Aorta (tissue), 5 donors: ENCODE measurements around the gene CHD1. TPM values are rescaled to one million over a fixed set of nuclear protein-coding genes. Genes with fewer than 3 reads are reported as not detected.
"Not testable (repeated sequence)": the region's sequence is repeated elsewhere in the genome, so short reads cannot be mapped to it uniquely, and the experiment has no call there.

Source experiments
- ATAC-seq: fragments of 200-7000 bp; cut with Tn5 transposase; one replicate; pipeline ENCODE4 v1.9.1; 2022; ENCODE audit warnings: moderate library complexity; ENCODE audit not compliant: low FRiP score
- DNase-seq, 2 donors: peaks; one replicate each; pipeline ENCODE4 v3.0.0-alpha.2; 2020
- H3K27ac ChIP-seq, 2 donors: one replicate each; pipeline ENCODE4 v1.5.1; 2013; ENCODE audit warnings: low read length in 2 of 2, mild to moderate bottlenecking in 2 of 2, moderate library complexity in 2 of 2, control low read depth in 1 of 2, inconsistent platforms in 1 of 2, low read depth in 1 of 2
- H3K27me3 ChIP-seq, 2 donors: one replicate each; pipeline ENCODE4 v1.6.1; 2013; ENCODE audit warnings: control low read depth in 1 of 2, low read length in 1 of 2, mild to moderate bottlenecking in 1 of 2, moderate library complexity in 1 of 2; ENCODE audit not compliant: insufficient read depth in 2 of 2, control insufficient read depth in 1 of 2
- H3K36me3 ChIP-seq, 2 donors: one replicate each; pipeline ENCODE4 v1.6.1; 2013; ENCODE audit warnings: control low read depth in 1 of 2, low read length in 1 of 2, mild to moderate bottlenecking in 1 of 2; ENCODE audit not compliant: insufficient read depth in 2 of 2, control insufficient read depth in 1 of 2
- H3K4me1 ChIP-seq, 2 donors: one replicate each; pipeline ENCODE4 v1.6.1; 2013; ENCODE audit warnings: low read length in 2 of 2, control low read depth in 1 of 2, mild to moderate bottlenecking in 1 of 2, moderate library complexity in 1 of 2; ENCODE audit not compliant: insufficient read depth in 2 of 2, control insufficient read depth in 1 of 2
- H3K4me3 ChIP-seq, 2 donors: one replicate each; pipeline ENCODE4 v1.5.1; 2013; ENCODE audit warnings: low read length in 2 of 2, control low read depth in 1 of 2, mild to moderate bottlenecking in 1 of 2
- H3K9me3 ChIP-seq: one replicate; pipeline ENCODE4 v1.6.1; 2013; ENCODE audit warnings: mild to moderate bottlenecking, low read length; ENCODE audit not compliant: control insufficient read depth
- WGBS, 2 donors: extraction: QIAGEN DNeasy Blood & Tissue Kit; methylation state at CpG; one replicate each; pipeline ENCODE4 v1.1.7; 2013; 5-methylcytosine and 5-hydroxymethylcytosine counted together
- intact Hi-C, 2 donors: fragments of 100-400 bp; cut with DNase I; formaldehyde crosslinking; loops; one replicate each; pipeline versions ENCODE4 v1.14.2 to v1.15.0; 2022
- polyA plus RNA-seq, 2 donors: library from polyadenylated mRNA; stranded (reverse); fragments of 200-250 nt; gene quantifications; one replicate each; pipeline ENCODE4 v1.2.3, GENCODE V29; 2013
- total RNA-seq, 2 donors: library from RNA; stranded (reverse); fragmentation: NEBNext Ultra II Directional; extraction: Animal tissue kit (Norgen Biotek cat#: 25700); gene quantifications; one replicate each; pipeline ENCODE4 v1.2.1, GENCODE V29; 2021
- donor health status: healthy with polysubstance abuse.
- donor health status: Bipolar disorder and iron deficiency.
- donor health status: DM: no; HTN: no; CAD: no.
- donor health status: DM: no; HTN: no; CAD: no.
- donor health status: DM: yes; HTN: yes; CAD: no.

The CHD1 gene
- total and polyA plus RNA-seq, 4 donors, result 5.9 to 51.8 (median 28.3) TPM

- DNase-seq, result no peak
- no peak for ATAC-seq
- H3K27me3 ChIP-seq, result no peaks in the 10 kb centered on the region
- intact Hi-C loops, result no loop called here
- H3K9me3 ChIP-seq, result peaks cover 6% of the 10 kb centered on the region
- H3K4me3 ChIP-seq, result no peak overlapping the region
- H3K27ac ChIP-seq, result no peak overlapping the region
- no peaks in the 10 kb centered on the region for H3K4me1 ChIP-seq
- H3K36me3 ChIP-seq, result no peaks in the 10 kb centered on the region
These were observed 35.8 kb upstream of the CHD1 start for GRCh38 chr5:98964621-98965020.

GRCh38 chr5:98963019-98963418 lies 34.2 kb upstream of the CHD1 start:
- H3K9me3 ChIP-seq, result peaks cover 4% of the 10 kb centered on the region
- no peaks in the 10 kb centered on the region for H3K4me1 ChIP-seq
- intact Hi-C loops, result no loop called here
- no peak overlapping the region for H3K27ac ChIP-seq
- WGBS, 2 donors, result 65 to 71% methylated on average over 3 of the region's 3 CpGs
- DNase-seq, result no peak
- H3K36me3 ChIP-seq, result no peaks in the 10 kb centered on the region
- H3K27me3 ChIP-seq, result no peaks in the 10 kb centered on the region
- ATAC-seq, result no peak
- H3K4me3 ChIP-seq, result no peak overlapping the region

- no peak for DNase-seq
- no peak for ATAC-seq
- Histone ChIP-seq H3K36me3 (no peaks in the 10 kb centered on the region), H3K4me1 (no peaks in the 10 kb centered on the region), H3K27ac (no peak overlapping the region), H3K9me3 (peaks cover 2% of the 10 kb centered on the region), H3K27me3 (no peaks in the 10 kb centered on the region), H3K4me3 (no peak overlapping the region)
- intact Hi-C loops, result no loop called here
These were observed 33.8 kb upstream of the CHD1 start for GRCh38 chr5:98962587-98962986.

GRCh38 chr5:98961665-98962344 lies 33.0 kb upstream of the CHD1 start:
- intact Hi-C loops, result no loop called here

GRCh38 chr5:98957307-98957706 lies 28.5 kb upstream of the CHD1 start:
- H3K36me3 ChIP-seq, result no peaks in the 10 kb centered on the region
- no peaks in the 10 kb centered on the region for H3K9me3 ChIP-seq
- DNase-seq (no peak), ATAC-seq (no peak)
- no peaks in the 10 kb centered on the region for H3K27me3 ChIP-seq
- intact Hi-C loops, result no loop called here
- H3K27ac ChIP-seq, result no peak overlapping the region
- H3K4me3 ChIP-seq, result no peak overlapping the region
- no peaks in the 10 kb centered on the region for H3K4me1 ChIP-seq
- 70 to 74% methylated on average over 2 of the region's 2 CpGs for WGBS, 2 donors

More at GRCh38 chr5:98961665-98962344, 33.0 kb upstream of the CHD1 start:
- DNase-seq (no peak), ATAC-seq (no peak)
- no peaks in the 10 kb centered on the region for H3K4me1 ChIP-seq
- no peaks in the 10 kb centered on the region for H3K36me3 ChIP-seq
- H3K9me3 ChIP-seq, result peaks cover 2% of the 10 kb centered on the region
- 92 to 95% methylated on average over 3 of the region's 3 CpGs for WGBS, 2 donors
- H3K27ac ChIP-seq, result no peak overlapping the region
- H3K4me3 ChIP-seq, result no peak overlapping the region
- no peaks in the 10 kb centered on the region for H3K27me3 ChIP-seq

GRCh38 chr5:98955888-98956287 lies 27.1 kb upstream of the CHD1 start:
- H3K36me3 ChIP-seq, H3K4me3 ChIP-seq, DNase-seq, H3K27ac ChIP-seq, H3K27me3 ChIP-seq, ATAC-seq, H3K4me1 ChIP-seq, H3K9me3 ChIP-seq, intact Hi-C loops: not testable (repeated sequence)
- 84 to 93% methylated on average over 2 of the region's 3 CpGs for WGBS, 2 donors

- intact Hi-C loops, H3K9me3 ChIP-seq, H3K4me3 ChIP-seq, H3K27ac ChIP-seq, H3K27me3 ChIP-seq, H3K36me3 ChIP-seq, DNase-seq, H3K4me1 ChIP-seq, ATAC-seq: not testable (repeated sequence)
- 90 to 93% methylated on average over 1 to 2 of the region's 2 CpGs for WGBS, 2 donors
These were observed 26.7 kb upstream of the CHD1 start for GRCh38 chr5:98955471-98955870.

GRCh38 chr5:98954392-98955028 lies 25.7 kb upstream of the CHD1 start:
- DNase-seq, result peak in 1 of 2 donors; percentile 26
- Histone ChIP-seq H3K36me3 (no peaks in the 10 kb centered on the region), H3K4me3 (no peak overlapping the region), H3K9me3 (no peaks in the 10 kb centered on the region), H3K4me1 (no peaks in the 10 kb centered on the region), H3K27ac (no peak overlapping the region), H3K27me3 (no peaks in the 10 kb centered on the region)
- ATAC-seq, result no peak
- intact Hi-C loops, result no loop called here
- 81 to 84% methylated on average over 5 of the region's 5 CpGs for WGBS, 2 donors

GRCh38 chr5:98942847-98943246 lies 14.0 kb upstream of the CHD1 start:
- no peak overlapping the region for H3K4me3 ChIP-seq
- WGBS, 2 donors, result 80 to 84% methylated on average over 3 of the region's 3 CpGs
- DNase-seq (no peak), ATAC-seq (no peak)
- H3K27me3 ChIP-seq, result no peaks in the 10 kb centered on the region
- intact Hi-C loops, result no loop called here
- H3K9me3 ChIP-seq, result no peaks in the 10 kb centered on the region
- H3K4me1 ChIP-seq, result peaks cover 3% of the 10 kb centered on the region in 2 donors
- H3K27ac ChIP-seq, result no peak overlapping the region
- peaks cover 0 to 3% of the 10 kb centered on the region in 2 donors for H3K36me3 ChIP-seq
